T-cell (primary cell): ENCODE measurements around the gene NPFF. TPM values are rescaled to one million over a fixed set of nuclear protein-coding genes. Genes with fewer than 3 reads are reported as not detected.

Experiments used
- ATAC-seq, 4 experiments: fragments of 200-7000 bp in 3 of 4; fragments of 150-1000 bp in 1 of 4; cut with Tn5 transposase; replicated peaks in 1 of 4; 1 replicate in 3 of 4; 2 replicates in 1 of 4; pipeline ENCODE4 v1.10.0; 2021; ENCODE audit warnings: moderate library complexity in 3 of 4, mild to moderate bottlenecking in 2 of 4, moderate number of reproducible peaks in 1 of 4
- CTCF ChIA-PET, 2 donors: fragments of 300-600 bp; sonication (Branson Sonifier 250); formaldehyde crosslinking; loops; one replicate each; lab custom pipeline; 2022; ENCODE audit warnings: antibody characterized with exemption in 2 of 2; lab: Charles Lee
- POLR2A ChIA-PET, 2 donors: fragments of 300-600 bp; sonication (Branson Sonifier 250); formaldehyde crosslinking; loops; one replicate each; lab custom pipeline; 2022; ENCODE audit warnings: antibody characterized with exemption in 2 of 2; lab: Charles Lee
- DNase-seq, 35 experiments: peaks; one replicate each; pipeline versions ENCODE4 v3.0.0 to v3.0.0-alpha.2; 2013 to 2023
- H3K27ac ChIP-seq: one replicate; pipeline ENCODE4 v1.5.1; 2013; ENCODE audit warnings: low read length
- H3K27me3 ChIP-seq, 2 experiments: replicated peaks in 1 of 2; 1 replicate in 1 of 2; 2 replicates in 1 of 2; pipeline versions ENCODE4 v1.6.1 to v1.7.0; 2013; ENCODE audit warnings: low read length in 1 of 2, mixed read lengths in 1 of 2; ENCODE audit not compliant: control insufficient read depth in 2 of 2, insufficient read depth in 2 of 2; ENCODE audit errors: extremely low read depth in 1 of 2
- H3K36me3 ChIP-seq, 2 donors: 1 replicate in 1 of 2; 2 replicates in 1 of 2; pipeline versions ENCODE4 v1.6.1 to v1.7.0; 2013; ENCODE audit warnings: low read length in 1 of 2; ENCODE audit not compliant: control insufficient read depth in 2 of 2, insufficient read depth in 1 of 2; ENCODE audit errors: extremely low read depth in 1 of 2
- H3K4me1 ChIP-seq, 2 experiments: 1 replicate in 1 of 2; 2 replicates in 1 of 2; pipeline versions ENCODE4 v1.6.1 to v1.7.0; 2013; ENCODE audit warnings: low read length in 2 of 2, mixed read lengths in 1 of 2; ENCODE audit not compliant: insufficient read depth in 2 of 2, control insufficient read depth in 1 of 2; ENCODE audit errors: extremely low read depth in 1 of 2
- H3K4me3 ChIP-seq, 2 donors: 1 replicate in 1 of 2; 2 replicates in 1 of 2; pipeline versions ENCODE4 v1.5.1 to v1.7.0; 2013; ENCODE audit warnings: mild to moderate bottlenecking in 2 of 2, low read length in 1 of 2, moderate library complexity in 1 of 2; ENCODE audit not compliant: control insufficient read depth in 1 of 2; ENCODE audit errors: extremely low read depth in 1 of 2
- H3K9me3 ChIP-seq: 2 replicates; pipeline ENCODE4 v1.7.0; 2013
- H3K27ac Mint-ChIP-seq, 2 donors: one replicate each; pipeline ENCODE4 v1.8.0; 2020 to 2021; ENCODE audit warnings: mild to moderate bottlenecking in 2 of 2, mixed read lengths in 2 of 2
- H3K27me3 Mint-ChIP-seq, 2 donors: one replicate each; pipeline ENCODE4 v1.8.0; 2021 to 2022; ENCODE audit warnings: mixed read lengths in 2 of 2
- H3K36me3 Mint-ChIP-seq: one replicate; pipeline ENCODE4 v1.8.0; 2021; ENCODE audit warnings: mixed read lengths
- H3K4me1 Mint-ChIP-seq, 3 donors: one replicate each; pipeline ENCODE4 v1.8.0; 2020 to 2022; ENCODE audit warnings: mixed read lengths in 3 of 3, mild to moderate bottlenecking in 1 of 3
- H3K4me3 Mint-ChIP-seq, 3 donors: one replicate each; pipeline ENCODE4 v1.8.0; 2020 to 2022; ENCODE audit warnings: mild to moderate bottlenecking in 3 of 3, mixed read lengths in 3 of 3, moderate library complexity in 3 of 3
- H3K9me3 Mint-ChIP-seq, 3 donors: one replicate each; pipeline ENCODE4 v1.8.0; 2020 to 2022; ENCODE audit warnings: mixed read lengths in 3 of 3
- WGBS: methylation state at CpG from one replicate; pipeline ENCODE4 v1.1.5; 2013; ENCODE audit warnings: missing lambda C conversion rate; ENCODE audit not compliant: insufficient coverage; 5-methylcytosine and 5-hydroxymethylcytosine counted together
- total RNA-seq, 35 experiments: library from RNA in 6 of 35; stranded (reverse) in 6 of 35; fragments of 120-200 nt in 1 of 35; gene quantifications; one replicate each; pipeline versions ENCODE4 v1.2.1 to v1.2.4 and lab custom pipeline; 2013 to 2026

The NPFF gene
- total RNA-seq, 5 donors from 2014 or later (not counting 1 experiment from before 2014, with no cell fraction given), result not detected

DNA sequence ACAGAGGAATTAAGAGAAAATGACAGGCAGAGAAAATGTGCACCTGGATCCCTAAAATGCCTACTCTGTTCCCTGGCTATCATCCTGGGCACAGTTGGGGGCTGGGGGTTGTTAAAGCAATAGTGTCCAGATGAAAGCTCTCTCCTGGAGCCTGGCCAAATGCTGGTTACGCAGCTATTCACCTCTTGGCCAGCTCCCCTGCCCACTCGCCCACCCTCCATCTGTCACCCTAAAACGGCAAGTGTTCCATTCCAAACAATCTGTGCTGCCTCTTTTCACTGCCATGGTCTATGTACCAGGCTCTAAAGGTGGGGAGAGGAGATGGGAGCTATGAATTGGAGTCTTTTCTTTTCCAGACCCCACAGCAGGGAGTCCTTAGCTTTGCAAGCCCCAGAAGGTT is 24.7 kb upstream of the NPFF start:
- DNase-seq (no peak), ATAC-seq (no peak)
- no peaks in the 10 kb centered on the region for H3K27me3 ChIP-seq
- Mint-ChIP-seq H3K9me3 (no peaks in the 10 kb centered on the region), H3K4me1 (no peaks in the 10 kb centered on the region), H3K36me3 (peaks cover 43% of the 10 kb centered on the region), H3K27me3 (no peaks in the 10 kb centered on the region), H3K27ac (no peak overlapping the region), H3K4me3 (no peak overlapping the region)
- no peak overlapping the region for H3K27ac ChIP-seq
- POLR2A ChIA-PET, result no interaction called here
- peaks cover 16 to 75% of the 10 kb centered on the region in 2 donors for H3K36me3 ChIP-seq
- H3K4me1 ChIP-seq, result no peaks in the 10 kb centered on the region
- no peak overlapping the region for H3K4me3 ChIP-seq
- CTCF ChIA-PET, result interaction anchor here (0.6 to 0.8 kb wide), 2 partner anchors 144 to 518 kb away, joined by 3 to 4 read pairs; partner anchors contain the start of gene ATP5MC2 (in 1 of the 2)
- no peaks in the 10 kb centered on the region for H3K9me3 ChIP-seq
- no CpG with 5 or more reads among the region's 3 CpGs for WGBS

DNA sequence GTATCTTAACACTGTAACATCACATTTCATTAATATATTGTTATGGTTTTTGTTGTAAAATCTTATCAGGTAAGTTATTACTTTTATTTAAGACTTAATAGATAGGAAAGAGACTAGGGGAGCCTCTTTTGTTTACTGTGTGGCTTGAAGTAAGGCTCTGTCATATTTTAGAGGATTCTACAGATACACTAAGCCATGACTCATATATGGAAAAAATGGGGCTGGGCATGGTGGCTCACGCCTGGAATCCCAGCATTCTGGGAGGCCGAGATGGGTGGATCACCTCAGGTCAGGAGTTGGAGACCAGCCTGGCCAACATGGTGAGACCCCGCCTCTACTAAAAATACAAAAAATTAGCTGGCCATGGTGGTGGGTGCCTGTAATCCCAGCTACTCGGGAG is 23.6 kb upstream of the NPFF start:
- Mint-ChIP-seq H3K4me3 (no peak overlapping the region), H3K9me3 (no peaks in the 10 kb centered on the region), H3K27me3 (no peaks in the 10 kb centered on the region), H3K36me3 (peaks cover 44% of the 10 kb centered on the region), H3K4me1 (no peaks in the 10 kb centered on the region), H3K27ac (no peak overlapping the region)
- H3K4me3 ChIP-seq, result no peak overlapping the region
- POLR2A ChIA-PET, result no interaction called here
- H3K9me3 ChIP-seq, result no peaks in the 10 kb centered on the region
- peaks cover 8 to 65% of the 10 kb centered on the region in 2 donors for H3K36me3 ChIP-seq
- WGBS, result 80% methylated on average over 2 of the region's 4 CpGs
- no peak for ATAC-seq
- H3K4me1 ChIP-seq, result no peaks in the 10 kb centered on the region
- no peak overlapping the region for H3K27ac ChIP-seq
- DNase-seq, result no peak
- CTCF ChIA-PET, result no interaction called here
- no peaks in the 10 kb centered on the region for H3K27me3 ChIP-seq

DNA sequence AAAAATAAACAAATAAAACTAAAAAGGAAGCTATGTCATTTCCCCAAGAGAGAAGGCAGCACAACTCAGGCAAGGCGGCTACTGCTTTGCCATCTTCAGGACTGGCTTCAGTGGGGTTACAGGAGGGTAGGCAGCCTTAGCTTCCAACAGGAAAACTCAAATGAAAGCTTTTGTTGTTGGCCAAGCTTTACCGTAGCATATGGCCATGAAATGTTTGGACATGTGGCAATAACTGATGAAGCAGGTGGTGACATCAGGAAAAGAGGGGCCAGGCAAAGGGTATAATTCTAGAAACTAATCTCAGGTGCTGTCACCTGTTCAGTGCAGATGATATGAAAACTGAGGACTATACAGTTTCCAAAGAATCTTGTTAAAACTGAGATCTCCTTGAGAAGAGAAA is 22.8 kb upstream of the NPFF start:
- no peaks in the 10 kb centered on the region for H3K4me1 Mint-ChIP-seq
- peaks cover 5 to 58% of the 10 kb centered on the region in 2 donors for H3K36me3 ChIP-seq
- no peak overlapping the region for H3K27ac Mint-ChIP-seq
- ATAC-seq (no peak), DNase-seq (no peak)
- H3K9me3 Mint-ChIP-seq, result no peaks in the 10 kb centered on the region
- WGBS, result 91% methylated on average over 2 of the region's 2 CpGs
- no peaks in the 10 kb centered on the region for H3K9me3 ChIP-seq
- H3K4me1 ChIP-seq, result no peaks in the 10 kb centered on the region
- no peak overlapping the region for H3K4me3 Mint-ChIP-seq
- CTCF ChIA-PET, result no interaction called here
- H3K27me3 Mint-ChIP-seq, result no peaks in the 10 kb centered on the region
- no peaks in the 10 kb centered on the region for H3K27me3 ChIP-seq
- H3K36me3 Mint-ChIP-seq, result peaks cover 44% of the 10 kb centered on the region
- POLR2A ChIA-PET, result no interaction called here
- H3K27ac ChIP-seq, result no peak overlapping the region
- no peak overlapping the region for H3K4me3 ChIP-seq

DNA sequence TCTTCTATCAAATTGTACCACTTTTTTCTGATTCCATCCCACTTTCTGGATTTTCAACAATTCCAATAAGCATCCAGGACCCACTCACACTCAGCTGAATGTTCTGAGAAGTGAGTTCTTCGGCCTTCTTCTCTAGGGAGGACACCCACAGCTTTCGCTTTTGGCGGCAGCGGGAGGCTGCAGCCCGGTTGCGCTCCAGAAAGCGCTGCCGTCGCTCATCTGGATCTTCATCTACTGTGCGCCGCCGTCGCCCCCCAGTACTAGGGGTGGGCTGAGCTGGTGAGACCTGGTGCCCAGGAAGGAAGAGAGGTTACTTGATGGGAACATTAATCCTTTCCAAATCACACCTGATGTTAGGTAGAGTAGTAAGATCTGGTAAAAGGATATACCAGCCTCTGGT is 17.2 kb upstream of the NPFF start:
- Histone ChIP-seq H3K9me3 (no peaks in the 10 kb centered on the region), H3K27ac (no peak overlapping the region), H3K4me1 (no peaks in the 10 kb centered on the region), H3K27me3 (no peaks in the 10 kb centered on the region), H3K36me3 (peaks cover 3 to 54% of the 10 kb centered on the region in 2 donors), H3K4me3 (no peak overlapping the region)
- ATAC-seq (no peak), DNase-seq (no peak)
- Mint-ChIP-seq H3K4me1 (no peaks in the 10 kb centered on the region), H3K9me3 (no peaks in the 10 kb centered on the region), H3K27ac (no peak overlapping the region), H3K27me3 (no peaks in the 10 kb centered on the region), H3K4me3 (no peak overlapping the region), H3K36me3 (peaks cover 52% of the 10 kb centered on the region)
- WGBS, result 100% methylated on average over 8 of the region's 13 CpGs
- ChIA-PET POLR2A (no interaction called here), CTCF (no interaction called here)

DNA sequence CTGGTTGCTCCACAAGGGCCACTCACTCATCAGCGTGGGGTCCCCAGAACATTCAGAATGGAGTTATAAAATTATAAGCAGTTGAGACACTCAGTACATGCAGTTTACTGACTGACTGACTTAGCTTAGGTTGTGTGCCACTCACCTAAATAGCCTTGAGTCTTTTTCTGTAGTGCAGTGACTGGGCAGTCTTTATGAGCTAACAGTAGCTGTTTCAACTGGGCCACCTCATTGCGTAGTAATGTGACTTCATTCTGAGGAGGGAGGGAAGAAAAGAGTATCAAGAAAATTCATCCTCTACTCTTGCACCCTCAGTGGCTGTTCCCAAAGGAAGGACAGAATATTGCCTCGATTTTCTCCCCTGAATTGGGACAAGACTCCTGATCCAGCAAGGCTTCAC is 15.8 kb upstream of the NPFF start:
- POLR2A ChIA-PET, result no interaction called here
- H3K27me3 Mint-ChIP-seq, result no peaks in the 10 kb centered on the region

DNA sequence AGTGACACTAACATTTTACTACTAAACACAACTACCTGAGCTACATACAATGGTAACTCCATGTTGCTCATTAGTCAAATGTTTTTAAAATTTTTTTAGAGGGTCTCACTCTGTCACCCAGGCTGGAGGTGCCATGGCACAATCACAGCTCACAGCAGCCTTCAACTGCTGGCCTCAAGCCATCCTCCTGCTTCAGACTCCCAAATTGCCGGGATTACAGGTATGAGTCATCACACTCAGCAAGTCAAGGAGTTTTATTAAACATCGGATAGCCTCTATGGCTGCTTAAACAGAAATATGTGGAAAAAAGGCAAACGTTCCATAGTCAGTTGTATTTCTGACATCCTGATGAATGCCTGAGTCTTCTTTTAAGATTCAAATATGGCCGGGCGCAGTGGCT is 11.1 kb upstream of the NPFF start:
- CTCF ChIA-PET, result no interaction called here
- no peaks in the 10 kb centered on the region for H3K4me1 ChIP-seq
- peaks cover 6 to 79% of the 10 kb centered on the region in 2 donors for H3K36me3 ChIP-seq
- no peak overlapping the region for H3K27ac Mint-ChIP-seq
- 100% methylated on average over 5 of the region's 5 CpGs for WGBS
- POLR2A ChIA-PET, result no interaction called here
- H3K27me3 Mint-ChIP-seq, result no peaks in the 10 kb centered on the region
- no peak for ATAC-seq
- peaks cover 55% of the 10 kb centered on the region for H3K36me3 Mint-ChIP-seq
- H3K9me3 ChIP-seq, result no peaks in the 10 kb centered on the region
- no peaks in the 10 kb centered on the region for H3K9me3 Mint-ChIP-seq
- H3K27ac ChIP-seq, result no peak overlapping the region
- H3K4me1 Mint-ChIP-seq, result no peaks in the 10 kb centered on the region
- H3K4me3 ChIP-seq, result no peak overlapping the region
- H3K27me3 ChIP-seq, result no peaks in the 10 kb centered on the region
- DNase-seq, result no peak
- no peak overlapping the region for H3K4me3 Mint-ChIP-seq

More for the DNA sequence above, 15.8 kb upstream of the NPFF start:
- Histone ChIP-seq H3K4me1 (no peaks in the 10 kb centered on the region), H3K36me3 (peaks cover 3 to 61% of the 10 kb centered on the region in 2 donors), H3K27ac (no peak overlapping the region), H3K9me3 (no peaks in the 10 kb centered on the region), H3K27me3 (no peaks in the 10 kb centered on the region), H3K4me3 (no peak overlapping the region)
- Mint-ChIP-seq H3K27ac (no peak overlapping the region), H3K36me3 (peaks cover 51% of the 10 kb centered on the region), H3K9me3 (no peaks in the 10 kb centered on the region), H3K4me1 (no peaks in the 10 kb centered on the region), H3K4me3 (no peak overlapping the region)
- DNase-seq, result no peak
- CTCF ChIA-PET, result interaction anchor here in 1 of 2 donors (1.5 kb wide), 1 partner anchor 20 kb away, joined by 3 read pairs; no protein-coding TSS in a partner anchor
- no peak for ATAC-seq
- WGBS, result 83% methylated on average over 1 of the region's 3 CpGs
